OCI-LY1 (cell line): ENCODE data around the gene HDAC8.

ENCODE experiments used
- EZH2 ChIP-seq: fragments of 200-600 bp; sonication (generic), shearing (Covaris generic); IDR thresholded peaks from 2 replicates; pipeline ENCODE4 v1.8.0; 2017; ENCODE audit warnings: borderline replicate concordance, mixed run types, mild to moderate bottlenecking, antibody characterized with exemption, low read length, moderate library complexity, mixed read lengths
- TF ChIP-seq, protein P1 (sequence below): fragments of 200-600 bp; sonication (generic), shearing (Covaris generic); IDR thresholded peaks from 2 replicates; pipeline ENCODE4 v1.5.1; 2017; ENCODE audit warnings: mild to moderate bottlenecking, antibody characterized with exemption, low read length, moderate library complexity, mixed read lengths

DNA sequence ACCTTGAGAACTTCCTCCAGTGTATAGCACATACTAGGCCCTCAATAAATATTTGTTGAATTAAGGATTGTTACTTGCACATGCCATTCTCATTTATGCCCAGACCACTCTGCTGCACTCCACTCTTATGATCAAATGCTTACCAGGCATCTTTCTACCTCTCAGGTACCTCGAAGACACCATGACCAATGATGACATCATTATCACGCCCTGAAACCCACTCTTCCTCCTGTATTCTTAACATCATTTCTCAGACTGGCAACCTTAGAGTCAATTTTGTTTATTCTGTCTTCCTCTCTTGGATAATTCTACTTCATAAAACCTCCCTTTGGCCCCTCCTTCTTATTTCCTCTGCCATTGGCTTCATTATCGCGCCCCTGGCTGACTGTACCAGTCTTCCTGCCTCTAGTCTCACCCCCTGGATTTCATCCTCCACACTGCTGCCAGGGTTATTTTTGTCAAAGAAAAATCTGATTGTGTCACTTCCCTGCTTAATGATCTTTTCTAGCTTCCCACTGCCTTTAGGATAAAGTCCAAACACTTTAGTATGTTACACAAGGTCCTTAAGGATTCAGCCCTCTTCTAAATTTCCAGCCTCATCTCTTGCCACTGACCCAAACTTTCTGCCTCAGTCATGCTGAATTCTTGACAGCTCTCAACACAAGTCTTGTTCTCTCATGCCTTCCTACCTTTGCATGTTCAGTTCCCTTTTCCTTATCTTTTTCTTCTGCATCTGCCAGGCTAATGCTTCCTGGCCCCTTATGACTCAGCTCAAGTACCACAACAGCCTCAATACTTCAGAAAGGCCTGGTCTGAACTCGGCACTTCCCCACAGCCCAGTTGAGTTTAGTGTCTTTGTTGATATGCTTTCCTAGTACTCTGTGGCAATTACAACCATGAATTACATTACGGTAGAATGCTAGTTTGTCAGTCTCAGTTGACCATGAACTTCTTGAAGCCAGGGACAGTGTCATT is 45.8 kb downstream of the HDAC8 start:
- TF ChIP-seq EZH2: no peak
- TF ChIP-seq, protein P1, sequence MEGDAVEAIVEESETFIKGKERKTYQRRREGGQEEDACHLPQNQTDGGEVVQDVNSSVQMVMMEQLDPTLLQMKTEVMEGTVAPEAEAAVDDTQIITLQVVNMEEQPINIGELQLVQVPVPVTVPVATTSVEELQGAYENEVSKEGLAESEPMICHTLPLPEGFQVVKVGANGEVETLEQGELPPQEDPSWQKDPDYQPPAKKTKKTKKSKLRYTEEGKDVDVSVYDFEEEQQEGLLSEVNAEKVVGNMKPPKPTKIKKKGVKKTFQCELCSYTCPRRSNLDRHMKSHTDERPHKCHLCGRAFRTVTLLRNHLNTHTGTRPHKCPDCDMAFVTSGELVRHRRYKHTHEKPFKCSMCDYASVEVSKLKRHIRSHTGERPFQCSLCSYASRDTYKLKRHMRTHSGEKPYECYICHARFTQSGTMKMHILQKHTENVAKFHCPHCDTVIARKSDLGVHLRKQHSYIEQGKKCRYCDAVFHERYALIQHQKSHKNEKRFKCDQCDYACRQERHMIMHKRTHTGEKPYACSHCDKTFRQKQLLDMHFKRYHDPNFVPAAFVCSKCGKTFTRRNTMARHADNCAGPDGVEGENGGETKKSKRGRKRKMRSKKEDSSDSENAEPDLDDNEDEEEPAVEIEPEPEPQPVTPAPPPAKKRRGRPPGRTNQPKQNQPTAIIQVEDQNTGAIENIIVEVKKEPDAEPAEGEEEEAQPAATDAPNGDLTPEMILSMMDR: no peak
